Epidermal melanocyte (primary cell): ENCODE data around the gene MAN1B1.
"Not testable (repeated sequence)": the region's sequence is repeated elsewhere in the genome, so short reads cannot be mapped to it uniquely, and the experiment has no call there.

ENCODE experiments used
- DNase-seq: peaks from one replicate; pipeline ENCODE4 v3.0.0; 2011; ENCODE audit warnings: low spot score; ENCODE audit not compliant: insufficient read length

Gene MAN1B1

GRCh38 chr9:137052998-137053943 is 33.5 kb upstream of the MAN1B1 start:
- DNase-seq = no peak

DNA sequence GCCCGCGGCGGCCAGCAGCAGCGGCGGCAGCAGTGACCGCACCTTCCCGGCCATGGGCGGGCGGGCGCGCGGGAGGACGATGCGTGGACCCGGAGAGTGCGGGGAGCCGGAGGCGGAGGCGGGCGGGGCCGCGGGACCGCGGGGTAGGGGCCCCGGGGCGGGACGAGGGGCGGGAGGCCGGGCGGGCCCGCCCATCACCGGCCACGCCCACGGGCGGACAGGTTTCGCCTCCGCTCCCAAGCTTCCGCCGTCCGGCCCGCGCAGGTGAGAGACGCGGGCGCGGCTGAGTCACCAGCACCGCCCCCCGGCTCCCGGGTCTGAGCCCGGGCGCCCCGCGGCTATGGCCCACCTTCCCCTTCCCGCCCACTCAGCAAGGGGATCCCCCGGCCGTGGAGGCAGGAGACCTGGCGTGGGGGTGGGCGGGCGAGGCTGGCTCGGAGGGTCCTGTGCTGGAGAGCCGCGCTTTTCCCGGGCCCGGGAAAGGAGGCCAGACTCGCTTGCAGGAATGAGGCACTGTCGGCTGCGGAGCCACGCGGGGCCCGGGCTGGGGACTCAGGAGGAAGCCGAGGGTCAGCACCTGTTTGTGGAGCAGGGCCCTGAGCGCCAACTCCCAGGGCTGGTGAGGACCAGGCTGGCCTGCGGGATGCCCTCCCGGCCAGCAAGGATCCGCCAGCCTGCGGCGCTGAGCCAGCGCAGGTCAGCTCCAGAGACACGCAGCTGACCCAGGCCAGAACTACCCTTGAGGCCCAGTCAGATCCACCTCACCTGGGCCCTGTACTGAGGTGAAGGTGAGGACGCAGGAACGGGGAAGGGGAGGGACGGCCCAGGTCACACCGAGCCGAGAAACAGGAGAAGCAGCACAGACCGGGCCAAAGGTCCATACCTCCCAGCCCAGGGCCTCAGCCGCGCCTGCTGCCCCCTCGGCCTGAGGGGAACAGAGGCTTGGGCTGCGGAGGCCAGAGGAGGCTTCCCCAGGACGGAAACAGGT is 32.5 kb upstream of the MAN1B1 start, which contains the start of gene ENTPD2:
TSS of gene ENTPD2 (minus strand) at position 118 of the 988 bp plus-strand sequence. CDS start at position 54, 64 bp downstream.
- no peak for DNase-seq

DNA sequence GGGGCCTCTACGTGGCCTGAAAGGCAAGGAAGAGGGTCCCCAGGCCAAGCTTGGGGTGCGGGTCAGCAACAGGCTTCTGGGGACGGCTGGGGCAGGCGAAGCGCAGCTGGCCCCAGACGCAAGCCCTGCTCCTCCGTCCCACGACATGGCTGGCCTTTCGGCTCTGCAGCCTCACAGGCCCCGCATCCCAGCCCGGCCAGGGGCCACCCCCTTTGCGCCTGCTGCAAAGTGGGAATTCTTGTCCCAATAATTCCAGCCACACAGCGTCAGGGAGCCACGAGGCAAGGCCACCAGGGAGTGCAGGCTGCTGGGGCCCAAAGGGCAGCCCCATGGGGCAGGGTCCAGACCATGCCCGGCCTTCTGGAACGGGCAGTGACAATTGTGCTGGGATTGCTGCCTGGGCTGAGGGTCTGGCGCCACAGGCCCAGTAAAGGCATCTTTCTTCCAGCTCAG is 31.8 kb upstream of the MAN1B1 start:
- DNase-seq = no peak

DNA sequence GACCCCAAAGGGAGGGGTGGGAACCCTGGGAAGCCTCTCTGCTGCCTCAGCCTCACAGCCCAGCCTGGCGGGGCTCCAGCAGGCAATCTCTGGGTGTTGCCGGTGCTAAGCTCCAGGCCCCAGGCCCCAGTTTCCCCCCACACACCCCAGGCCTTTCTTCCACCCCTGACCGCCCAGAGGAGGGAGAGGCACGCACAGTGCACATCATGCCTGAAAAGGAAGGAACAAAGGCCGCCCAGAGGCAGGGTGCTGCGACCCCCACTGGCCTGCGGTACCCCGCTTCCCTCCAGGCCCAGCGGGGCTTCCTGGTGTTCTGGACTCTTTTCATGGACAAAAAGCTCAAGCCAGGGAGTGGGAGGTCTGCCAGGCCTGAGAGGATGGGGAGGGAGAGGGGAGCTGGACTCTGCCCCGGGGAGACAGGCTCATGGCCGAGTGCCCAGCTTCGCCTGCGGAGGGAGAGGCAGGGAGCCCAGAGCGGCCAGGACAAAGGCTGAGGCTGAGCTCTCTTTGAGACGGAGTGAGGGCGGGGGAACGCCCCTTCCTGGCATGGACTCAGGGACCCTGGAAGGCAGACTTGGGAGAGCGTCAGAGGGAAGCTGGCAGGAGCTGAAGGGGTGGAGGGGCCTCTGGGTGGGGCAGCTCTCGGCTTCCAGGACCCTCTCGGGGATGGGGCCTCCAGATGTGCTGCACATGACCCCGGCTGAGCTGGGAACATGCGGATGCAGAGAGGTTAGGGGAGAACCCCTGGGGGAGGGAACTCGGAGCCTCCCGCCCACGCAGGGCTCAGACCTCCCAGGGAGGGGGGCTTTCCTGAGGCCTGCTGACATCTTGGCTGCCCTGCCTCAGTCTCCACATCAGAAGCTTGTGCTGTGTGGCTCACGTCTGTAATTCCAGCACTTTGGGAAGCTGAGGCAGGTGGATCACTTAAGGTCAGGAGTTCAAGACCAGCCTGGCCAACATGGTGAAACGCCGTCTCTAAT is 31.1 kb upstream of the MAN1B1 start:
- DNase-seq = peak; percentile 95

- no peak for DNase-seq
These were observed 29.9 kb upstream of the MAN1B1 start for GRCh38 chr9:137056739-137057415.

DNA sequence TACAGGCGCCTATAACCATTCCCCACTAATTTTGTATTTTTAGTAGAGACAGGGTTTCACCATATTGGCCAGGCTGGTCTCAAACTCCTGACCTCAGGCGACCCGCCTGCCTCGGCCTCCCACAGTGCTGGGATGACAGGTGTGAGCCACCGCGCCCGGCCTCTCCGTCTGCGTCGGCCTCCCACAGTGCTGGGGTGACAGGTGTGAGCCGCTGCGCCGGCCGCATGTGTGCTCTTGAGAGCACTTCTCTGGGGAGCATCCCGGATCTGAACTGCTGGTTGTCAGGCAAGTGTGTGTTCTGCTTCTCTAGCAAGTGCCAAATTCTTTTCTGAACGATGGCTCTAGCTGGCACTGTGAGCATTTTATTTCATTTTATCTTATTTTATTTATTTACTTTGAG is 29.2 kb upstream of the MAN1B1 start:
- no peak for DNase-seq

GRCh38 chr9:137058521-137059234 is 28.1 kb upstream of the MAN1B1 start:
- no peak for DNase-seq

- no peak for DNase-seq
These were observed 24.4 kb upstream of the MAN1B1 start for GRCh38 chr9:137062384-137062783.

DNA sequence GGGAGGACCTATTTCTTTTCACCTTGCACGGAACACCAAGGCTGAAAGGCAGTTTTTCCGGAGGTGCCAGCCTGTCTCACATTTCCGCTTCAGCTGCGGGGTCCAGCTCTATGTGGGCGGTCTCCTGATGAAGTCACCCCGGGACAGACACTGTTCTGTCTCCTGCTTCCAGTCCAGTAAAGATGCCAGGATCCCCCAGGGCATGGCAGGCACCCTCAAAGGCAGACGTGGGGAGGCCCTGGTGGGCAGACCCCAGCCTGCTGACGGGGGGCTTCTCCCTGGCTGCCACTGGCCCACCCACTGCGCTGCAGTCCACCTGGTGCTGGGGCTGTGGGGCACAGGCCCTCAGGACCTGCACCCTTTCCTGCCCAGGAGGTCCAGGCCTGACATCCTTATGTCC is 24.0 kb upstream of the MAN1B1 start:
- DNase-seq = not testable (repeated sequence)

DNA sequence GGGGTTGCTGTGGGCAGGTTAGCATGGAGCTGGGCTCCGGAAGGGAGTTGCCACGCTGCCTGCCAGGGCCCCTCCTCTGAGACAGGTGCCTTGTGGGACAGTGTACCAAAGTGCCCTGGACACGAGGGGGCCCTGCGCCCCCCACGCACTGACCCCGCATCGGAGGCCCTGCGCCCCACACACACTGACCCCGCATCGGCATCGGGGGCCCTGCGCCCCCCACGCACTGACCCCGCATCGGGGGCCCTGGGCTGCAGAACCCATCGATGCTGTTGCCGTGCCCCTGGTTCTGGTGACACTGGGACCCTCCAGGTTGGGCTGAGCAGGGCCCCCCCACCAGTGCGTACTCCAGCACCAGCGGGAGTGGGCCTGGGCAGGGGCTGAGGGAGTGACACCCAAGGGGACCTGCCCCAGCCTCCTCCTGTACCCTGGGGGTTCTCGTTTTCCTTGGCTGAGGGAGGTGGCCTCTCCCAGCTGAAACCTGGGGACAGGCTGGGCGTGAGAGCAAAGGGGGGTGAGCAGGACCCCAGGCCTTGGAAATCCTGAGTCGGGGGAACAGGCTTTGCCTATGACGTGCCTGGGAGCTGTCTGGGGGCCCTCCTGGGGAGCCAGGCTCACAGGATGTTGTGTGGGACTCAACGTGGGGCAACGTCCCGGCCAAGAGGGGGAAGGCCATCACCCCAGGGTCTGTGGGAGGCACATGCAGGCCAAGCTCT is 23.3 kb upstream of the MAN1B1 start:
- DNase-seq = no peak

DNA sequence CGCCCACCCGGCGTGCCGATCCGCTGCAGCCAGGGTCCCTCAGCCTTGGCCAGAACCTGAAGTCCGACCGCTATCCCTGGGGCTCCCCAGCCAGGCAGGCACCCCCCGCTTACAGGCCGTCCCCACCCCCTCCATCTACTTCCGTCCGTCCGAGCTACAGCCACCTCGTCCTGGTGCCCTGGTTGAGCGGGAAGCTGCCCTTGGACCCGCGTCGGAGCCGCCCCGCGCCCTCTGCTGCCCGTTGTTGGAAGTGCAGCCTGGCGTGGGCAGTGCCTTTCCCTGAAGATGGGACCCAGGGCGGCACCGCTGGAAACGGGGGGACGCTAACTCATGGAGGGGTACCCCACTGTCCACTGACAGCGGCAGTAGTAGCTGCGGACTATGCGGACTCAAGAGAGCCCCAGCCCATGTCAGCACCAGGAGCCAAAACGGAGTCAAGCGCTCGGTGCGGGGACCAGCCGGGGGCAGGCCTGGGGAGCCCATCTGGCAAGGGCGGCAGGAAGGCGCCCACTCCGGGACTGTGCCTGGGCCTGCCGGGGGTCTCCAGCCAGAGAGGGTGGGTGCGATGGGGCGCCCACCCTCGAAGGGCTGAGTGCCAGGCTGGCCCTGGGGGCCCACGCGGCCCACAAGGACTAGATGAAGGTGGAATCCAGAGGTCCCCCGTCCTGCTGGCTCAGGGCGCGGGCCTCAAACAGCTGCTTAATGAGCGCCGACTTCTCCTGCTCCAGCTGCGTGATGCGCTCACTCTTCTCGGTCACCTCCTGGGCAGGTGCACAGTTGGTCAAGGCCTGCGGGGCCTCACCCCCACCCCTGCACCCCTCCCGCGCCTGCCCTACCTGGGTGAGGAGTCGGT is 22.5 kb upstream of the MAN1B1 start:
- no peak for DNase-seq

DNA sequence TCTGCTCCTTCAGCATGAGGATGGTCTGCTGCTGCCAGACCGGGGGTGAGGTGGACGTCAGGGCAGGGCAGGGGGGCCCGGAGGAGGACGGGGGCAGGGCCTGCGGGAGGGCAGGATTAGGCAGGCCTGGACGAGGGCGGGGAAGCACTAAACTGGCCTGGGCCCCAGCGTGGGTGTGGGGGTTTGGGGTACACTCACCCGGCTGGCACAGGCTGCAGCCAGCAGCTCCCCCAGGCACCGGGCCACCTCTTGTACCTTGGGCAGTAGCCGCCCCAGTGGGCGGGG is 22.0 kb upstream of the MAN1B1 start:
- DNase-seq = no peak

DNA sequence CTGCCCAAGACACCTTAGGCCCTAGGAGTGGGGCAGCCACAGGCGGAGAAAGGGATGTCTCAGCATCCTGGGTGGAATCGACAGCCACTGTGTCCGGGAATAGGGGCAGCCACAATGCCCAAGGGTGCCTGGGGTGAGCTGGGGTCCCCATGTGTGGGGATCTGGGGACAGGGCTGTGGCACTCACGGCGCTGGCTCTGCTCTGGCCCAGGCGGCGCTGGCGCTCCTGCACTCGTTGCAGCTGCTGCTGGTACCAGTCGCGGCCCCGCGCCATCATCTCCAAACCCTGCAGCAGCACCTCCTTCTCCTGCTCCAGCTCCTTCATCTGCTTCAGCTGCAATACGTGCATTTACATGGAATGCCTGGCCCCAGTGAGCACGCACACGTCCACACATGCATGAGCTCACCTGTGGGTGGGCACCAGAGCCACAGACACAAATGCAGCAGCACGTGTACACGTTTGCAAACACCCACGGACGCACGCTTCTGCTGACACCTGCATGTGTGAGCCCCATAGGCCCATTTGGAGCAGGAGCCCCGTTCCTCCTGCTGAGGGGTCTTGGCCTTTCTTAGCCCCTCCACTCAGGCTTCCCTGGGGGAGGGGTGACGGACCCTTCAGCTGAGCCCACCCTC is 21.3 kb upstream of the MAN1B1 start:
- DNase-seq = no peak

DNA sequence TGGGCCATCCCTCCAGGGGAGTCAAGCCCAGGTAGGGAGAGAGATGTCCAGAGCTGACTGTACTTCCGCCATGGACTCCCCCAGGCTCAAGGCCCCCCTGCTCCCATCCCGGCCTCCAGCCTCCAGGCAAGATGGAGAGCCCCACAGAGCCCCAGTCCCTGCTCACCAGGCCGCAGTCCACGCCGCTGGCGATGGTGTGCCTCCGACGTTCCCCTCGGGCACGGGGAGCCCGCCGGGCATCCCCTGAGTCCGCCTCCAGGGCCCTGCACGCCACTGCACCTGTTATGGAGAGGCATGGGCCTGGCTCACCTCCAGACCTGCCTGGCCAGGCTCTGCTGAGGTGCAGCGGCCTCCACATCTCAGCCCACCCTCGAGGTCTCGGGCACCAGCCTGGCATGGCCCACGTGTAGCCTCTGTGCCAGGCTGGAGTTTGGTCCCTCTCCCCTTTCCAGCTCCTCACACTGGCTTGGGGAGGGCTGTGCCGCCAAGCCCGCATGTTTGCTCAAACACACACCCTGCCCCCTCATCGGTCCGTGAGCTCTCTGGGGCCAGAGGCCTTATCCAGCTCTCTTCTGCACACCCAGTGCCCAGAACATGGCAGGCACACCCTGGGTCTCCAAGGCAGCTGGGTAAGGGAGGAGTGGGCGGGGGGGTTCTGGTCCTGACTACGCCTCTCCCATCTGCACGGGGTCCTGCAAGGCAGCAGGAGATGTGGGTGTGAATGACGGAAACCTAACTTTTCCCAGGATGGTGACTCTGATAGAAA is 20.5 kb upstream of the MAN1B1 start:
- no peak for DNase-seq

GRCh38 chr9:137067860-137068538 is 18.8 kb upstream of the MAN1B1 start:
- peak; percentile 83 for DNase-seq
